C1 segment of cervical spinal cord (tissue), 14 donors: ENCODE results near the gene C1orf35.

Experiments used
- DNase-seq, 14 donors: peaks; one replicate each; lab custom pipeline; 2025; lab: John Stamatoyannopoulos, UW

Gene C1orf35

DNA sequence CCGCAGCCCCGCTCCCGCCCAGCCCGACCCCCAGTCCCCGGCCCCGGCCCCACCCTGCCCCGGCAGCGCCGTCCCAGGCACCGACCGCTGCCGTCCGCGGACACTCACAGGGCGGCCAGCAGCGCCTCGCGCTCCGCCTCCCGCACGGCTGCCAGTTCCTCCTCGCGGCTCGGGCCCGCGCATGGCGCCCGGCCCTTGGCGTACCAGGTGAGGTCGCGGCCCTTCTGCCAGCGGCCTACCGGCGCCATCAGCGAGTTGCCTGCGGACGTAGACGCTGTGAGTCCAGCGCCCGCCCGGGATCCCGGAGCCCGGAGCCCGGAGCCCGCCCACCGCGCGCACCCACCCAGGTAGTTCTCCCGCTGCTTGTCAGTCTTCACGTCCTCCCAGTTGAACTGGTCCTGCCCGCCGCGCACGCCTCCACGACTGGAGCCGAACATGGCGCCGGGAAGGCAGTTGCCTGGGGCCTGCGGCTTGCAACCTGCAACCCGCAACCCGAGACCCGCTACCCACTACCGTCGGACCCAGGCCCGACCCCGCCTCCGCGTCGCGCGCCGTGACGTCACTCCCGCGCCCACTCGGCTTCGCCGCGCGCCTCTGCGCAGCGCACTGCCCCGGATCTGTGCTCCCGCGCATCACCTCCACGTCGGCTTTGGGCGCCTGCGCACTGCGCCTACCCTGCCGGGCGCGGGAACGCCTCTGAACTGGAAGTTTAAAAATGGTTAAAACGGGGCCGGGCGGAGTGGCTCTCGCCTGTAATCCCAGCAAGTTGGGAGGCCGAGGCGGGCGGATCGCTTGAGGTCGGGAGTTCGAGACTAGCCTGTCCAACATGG lies at the start of gene C1orf35:
C1orf35 (minus strand) TSS at position 535 of the 830 bp plus-strand sequence; CDS start at position 437, 98 bp downstream.
- DNase-seq = peak in 13 of 14 donors; percentile 47 to 93 (median 80)

DNA sequence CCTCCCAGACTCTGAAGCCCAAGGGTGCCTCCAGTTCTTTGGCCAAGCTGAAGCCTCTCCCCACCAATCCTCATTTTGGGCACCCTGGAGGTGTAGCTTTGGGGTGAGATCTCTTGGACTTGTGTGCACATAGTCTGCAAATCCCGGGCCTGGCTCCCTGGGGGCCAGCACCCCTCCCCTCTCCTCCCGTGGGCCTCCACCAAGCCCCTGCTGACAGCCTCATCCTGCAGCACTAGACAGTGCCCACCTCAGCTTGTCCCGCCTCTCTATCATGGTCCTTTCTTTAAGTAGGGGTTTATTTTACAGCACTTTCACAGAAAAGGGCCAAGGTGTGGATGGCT lies 49.8 kb upstream of the C1orf35 start:
- no peak for DNase-seq

DNA sequence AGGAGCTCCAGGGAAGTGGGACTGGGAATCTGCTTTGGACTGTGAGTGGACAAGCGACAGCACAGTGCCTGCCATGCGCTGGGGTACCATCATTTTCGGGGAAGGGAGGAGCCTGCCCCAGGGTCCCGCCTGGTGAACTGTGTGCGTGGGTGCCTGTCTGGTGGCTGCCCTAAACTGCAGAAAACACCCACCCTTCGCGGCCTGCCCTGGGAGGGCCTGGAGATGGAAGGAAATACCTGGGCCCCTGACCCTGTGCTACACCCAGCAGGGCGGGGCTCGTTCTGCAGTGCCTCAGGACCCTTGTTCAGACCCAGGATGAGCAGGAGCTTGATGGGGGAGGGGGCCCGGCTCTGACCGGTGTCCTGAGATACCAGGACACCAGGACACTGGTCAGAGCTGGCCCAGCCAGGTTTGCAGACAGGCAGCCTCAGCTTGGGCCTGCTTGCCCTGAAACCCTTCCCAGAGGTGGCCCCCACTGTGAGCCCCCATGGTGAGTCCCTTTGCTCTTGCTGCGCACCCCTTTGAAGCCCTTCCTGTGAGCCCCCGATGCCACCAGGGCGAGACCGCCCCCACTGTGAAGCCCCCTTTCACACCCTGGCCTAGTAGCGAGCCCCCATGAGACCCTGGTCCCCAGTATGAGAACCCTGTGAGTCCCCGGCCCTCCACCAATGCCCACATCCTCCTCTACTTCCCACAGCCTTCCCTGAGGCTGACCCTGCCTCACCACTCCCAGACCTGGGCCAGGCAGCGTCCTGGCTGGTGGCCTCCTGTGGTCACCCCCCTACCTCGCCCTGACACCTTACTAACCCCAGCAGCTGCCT lies 49.2 kb upstream of the C1orf35 start:
- no peak for DNase-seq

DNA sequence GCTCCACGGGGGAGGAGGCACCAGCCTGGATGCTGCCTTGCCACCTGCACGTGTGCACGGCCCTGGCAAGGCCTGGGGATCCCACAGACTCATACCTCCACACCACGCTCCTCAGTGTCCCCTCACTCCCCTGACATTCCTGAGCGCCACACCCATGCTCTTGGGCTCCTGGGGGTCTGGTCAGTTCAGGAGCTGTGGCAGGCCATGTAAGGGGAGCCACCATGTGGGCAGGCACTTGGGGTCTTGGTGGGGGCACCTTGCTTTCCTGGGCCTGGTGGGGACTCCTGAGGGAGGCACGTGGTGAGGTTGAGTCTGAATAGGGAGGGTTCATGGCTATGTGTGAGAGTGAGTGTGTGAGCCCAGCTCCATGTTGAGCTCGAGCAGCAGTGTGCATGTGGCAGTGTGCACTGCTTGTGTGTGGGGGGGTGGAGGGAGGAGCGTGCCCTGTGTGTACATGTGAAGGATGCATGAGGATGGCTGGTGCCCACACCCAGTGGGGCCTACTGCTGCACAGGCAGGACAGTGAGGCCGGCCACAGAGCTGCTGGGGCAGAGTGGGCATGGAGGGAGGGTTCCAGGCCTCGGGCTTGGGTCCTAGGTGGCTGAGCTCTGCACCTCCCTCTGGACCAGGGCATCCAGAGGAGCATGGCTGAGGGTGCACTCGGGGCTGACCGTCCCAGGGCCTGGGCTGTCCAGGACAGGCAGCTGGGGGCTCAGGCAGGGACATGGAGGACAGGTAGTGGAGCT lies 48.2 kb upstream of the C1orf35 start:
- DNase-seq = peak in 1 of 14 donors; percentile 43

DNA sequence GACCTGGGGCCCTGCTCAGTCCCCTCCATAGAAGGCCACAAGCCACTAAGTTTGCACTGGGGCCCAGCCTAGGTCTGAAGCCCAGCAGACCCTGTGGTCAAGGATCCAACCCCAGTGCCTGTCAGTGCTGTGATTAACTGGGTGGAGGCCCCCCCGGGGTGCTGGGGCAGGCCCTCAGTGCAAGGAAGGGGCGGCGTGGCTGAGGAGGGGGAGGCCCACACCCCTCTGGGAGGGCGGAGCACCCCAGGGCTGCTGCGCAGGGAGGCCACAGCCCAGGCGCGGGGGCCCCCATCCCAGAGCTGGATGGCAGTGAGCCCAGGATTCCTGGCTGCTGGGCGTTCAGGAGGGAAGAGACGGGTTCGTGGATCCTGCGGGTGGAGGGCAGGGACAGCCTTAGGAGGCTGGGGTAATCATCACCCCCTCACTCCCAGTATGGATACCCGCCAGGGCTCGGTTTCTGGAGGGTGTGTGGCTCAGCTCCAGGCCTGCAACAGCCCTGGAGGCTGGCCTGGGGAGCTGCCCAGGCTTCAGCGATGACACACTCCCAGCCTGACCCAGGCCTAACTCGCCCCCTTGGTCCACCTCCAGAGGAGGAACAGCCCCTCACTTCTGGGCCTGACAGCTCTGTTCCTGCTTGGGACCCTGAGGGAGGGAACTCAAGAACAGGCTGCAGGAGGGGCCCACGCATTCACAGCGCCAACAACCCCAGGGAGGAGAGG lies 47.5 kb upstream of the C1orf35 start:
- DNase-seq = peak in 11 of 14 donors; percentile 27 to 74 (median 58)

DNA sequence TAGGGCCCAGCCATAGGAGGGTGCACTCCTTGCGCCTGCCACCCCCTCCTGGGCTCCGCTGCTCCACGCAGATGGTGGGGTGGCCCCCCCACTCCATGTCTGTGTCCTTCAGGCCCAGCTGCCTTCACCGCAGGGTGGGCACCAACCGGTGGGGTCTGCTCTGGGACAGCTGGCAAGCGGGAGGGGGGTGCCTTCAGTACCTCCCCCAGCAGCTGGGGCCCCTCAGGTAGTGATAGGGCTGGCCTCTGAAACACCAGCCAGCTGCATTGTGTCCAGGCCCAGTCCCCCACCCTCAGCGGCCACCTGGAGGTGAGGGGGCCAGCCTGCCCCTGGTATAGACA lies 47.0 kb upstream of the C1orf35 start:
- peak in 1 of 14 donors; percentile 67 for DNase-seq

DNA sequence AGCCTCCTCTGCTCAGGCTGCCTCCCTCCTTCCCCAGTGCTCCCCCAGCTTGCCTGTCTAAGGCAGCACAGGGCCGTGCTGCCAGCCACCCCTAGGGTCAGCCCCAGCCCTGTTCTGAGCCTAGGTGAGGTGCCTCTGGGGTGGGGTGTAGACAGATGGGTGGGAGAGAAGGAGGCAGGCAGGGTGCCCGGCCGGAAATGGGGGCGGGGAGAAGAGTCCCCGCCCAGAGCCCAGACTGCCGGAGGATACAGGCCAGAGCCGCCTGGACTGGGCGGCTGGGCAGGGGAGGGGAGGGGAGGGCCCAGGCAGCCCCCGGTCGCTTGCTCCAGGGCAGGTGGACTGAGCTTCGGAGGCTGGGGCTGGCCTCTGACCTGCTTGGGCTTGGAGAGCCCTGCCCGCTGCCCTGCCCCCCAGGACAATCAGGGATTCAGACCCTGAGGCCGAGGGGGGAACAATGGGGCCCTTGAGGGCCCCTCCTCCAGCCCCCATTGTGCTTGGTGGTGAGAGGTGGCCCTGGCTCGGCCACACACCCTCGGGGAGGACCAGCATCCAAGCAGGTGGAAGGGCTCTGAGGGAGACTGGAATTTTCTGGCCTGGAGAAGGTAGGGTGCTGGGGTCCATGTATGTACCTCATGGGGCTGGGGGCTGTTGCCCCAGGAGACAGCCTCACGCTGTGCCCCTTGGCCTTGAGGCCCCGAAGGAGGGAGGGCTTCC lies 46.4 kb upstream of the C1orf35 start, which contains the start of gene GJC2:
GJC2 (plus strand) TSS at position 525 of the 714 bp plus-strand sequence. CDS start 7,829 bp downstream, outside the sequence.
- peak in 11 of 14 donors; percentile 19 to 77 (median 63) for DNase-seq

DNA sequence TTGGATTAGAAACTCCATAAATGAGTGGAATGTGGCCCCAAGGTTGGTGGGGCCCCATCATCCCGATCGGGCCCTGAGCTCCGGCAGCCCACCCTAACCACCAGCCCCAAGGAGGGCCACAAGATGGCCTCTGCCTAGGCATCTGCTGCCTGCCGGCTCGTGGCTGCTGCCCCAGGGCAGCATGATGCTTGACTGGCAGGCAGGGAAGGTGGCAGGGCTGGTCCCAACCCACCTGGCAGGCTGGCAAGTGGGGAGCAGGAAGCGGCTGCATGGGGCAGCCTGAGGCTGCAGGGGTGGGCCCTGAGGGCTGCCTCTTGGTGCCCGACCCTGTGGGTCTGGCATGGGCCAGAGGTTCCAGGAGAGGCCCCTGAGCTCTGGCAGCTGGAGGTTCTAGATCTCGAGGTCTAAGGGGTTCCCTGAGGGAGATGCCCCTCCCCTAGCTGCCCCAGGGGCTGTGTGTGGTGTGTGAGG lies 45.8 kb upstream of the C1orf35 start:
- DNase-seq = no peak

DNA sequence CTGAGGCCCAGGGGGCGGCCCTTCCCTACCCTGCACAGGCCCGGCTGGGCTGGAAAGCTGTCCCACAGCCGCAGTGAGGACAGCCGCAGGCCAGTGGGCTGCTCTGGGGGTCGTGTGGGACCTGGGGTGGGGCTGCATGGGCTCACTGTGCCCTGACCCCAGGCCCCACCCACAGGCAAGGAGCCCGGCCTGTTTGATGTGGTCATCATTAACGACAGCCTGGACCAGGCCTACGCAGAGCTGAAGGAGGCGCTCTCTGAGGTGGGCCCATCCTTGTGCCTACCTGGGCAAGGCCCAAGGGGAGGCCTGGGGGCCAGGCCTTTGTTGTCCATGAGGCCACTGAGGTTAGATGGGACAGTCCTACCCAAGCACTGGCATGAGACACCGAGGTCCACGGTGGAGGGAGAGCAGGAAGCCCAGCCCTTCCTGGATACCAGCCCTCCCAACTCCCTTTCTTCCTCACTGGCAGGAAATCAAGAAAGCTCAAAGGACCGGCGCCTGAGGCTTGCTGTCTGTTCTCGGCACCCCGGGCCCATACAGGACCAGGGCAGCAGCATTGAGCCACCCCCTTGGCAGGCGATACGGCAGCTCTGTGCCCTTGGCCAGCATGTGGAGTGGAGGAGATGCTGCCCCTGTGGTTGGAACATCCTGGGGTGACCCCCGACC lies 45.2 kb upstream of the C1orf35 start:
- DNase-seq = no peak

DNA sequence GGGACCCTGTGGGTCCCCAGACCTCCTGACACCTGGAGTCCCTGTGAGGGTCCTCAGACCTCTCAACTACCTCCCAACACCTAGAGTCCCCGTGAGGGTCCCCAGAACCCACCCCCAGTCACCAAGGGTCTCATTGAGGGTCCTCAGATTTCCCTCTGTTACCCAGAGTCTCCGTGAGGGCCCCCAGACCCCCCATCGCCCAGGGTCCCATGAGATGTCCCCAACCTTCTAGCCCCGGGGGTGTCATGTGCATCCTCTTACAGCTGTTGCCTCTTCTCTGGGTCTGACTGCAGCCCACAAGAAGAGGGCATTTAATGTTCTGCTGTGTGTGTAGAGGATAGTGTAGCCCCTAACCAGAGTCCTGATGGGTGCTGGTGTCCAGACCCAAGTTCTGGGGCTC lies 44.6 kb upstream of the C1orf35 start:
- DNase-seq = no peak

DNA sequence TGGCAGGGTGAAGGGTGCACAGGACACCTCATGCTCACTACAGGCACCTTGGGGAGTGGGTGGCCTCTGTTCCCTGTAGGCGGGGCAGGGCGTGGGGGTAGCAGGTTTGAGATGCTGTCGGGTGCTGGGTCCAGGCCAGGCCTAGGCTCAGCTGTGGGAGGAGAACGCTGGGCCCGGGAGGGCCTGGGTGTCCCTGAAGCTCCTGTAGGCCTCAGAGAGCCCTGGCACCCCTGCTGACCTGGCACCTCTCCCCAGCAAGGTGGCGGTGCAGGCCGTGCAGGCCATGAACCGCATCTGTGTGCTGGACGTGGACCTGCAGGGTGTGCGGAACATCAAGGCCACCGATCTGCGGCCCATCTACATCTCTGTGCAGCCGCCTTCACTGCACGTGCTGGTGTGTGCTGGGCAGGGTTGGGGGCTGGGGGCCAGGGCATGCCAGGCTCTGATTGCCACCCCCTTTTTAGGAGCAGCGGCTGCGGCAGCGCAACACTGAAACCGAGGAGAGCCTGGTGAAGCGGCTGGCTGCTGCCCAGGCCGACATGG lies 44.1 kb upstream of the C1orf35 start:
- DNase-seq = no peak

DNA sequence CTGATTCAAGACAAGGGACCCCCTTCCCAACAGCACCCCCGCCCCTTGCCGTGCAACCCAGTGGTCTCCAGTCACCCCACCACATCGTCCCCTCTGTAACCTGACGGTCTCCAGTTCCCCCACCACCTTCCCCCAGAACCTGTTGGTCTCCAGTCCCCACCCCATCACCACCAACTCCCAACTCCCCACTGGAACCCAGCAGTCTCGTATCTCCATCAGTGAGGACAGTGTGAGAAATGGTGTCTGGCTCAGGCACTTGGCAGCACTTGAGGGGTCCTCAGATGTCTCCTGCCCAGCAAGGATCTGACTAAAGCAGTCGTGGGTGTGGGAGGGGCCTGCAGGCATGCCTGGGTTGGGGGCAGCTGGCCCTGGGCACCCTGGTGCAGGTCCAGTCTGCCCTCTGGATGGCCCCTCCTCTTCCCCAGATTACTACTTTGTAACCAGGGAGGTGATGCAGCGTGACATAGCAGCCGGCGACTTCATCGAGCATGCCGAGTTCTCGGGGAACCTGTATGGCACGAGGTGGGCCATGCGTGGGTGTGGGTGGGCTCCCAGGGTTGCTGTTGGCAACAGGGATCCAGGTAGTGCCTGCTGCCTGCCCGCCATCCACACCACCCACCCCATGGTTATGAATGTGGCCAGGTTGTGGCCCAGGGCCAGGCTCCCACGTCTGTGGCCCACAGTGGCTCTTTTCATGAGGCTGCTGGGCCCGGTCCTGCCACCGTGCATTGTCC lies 43.5 kb upstream of the C1orf35 start:
- DNase-seq = no peak

DNA sequence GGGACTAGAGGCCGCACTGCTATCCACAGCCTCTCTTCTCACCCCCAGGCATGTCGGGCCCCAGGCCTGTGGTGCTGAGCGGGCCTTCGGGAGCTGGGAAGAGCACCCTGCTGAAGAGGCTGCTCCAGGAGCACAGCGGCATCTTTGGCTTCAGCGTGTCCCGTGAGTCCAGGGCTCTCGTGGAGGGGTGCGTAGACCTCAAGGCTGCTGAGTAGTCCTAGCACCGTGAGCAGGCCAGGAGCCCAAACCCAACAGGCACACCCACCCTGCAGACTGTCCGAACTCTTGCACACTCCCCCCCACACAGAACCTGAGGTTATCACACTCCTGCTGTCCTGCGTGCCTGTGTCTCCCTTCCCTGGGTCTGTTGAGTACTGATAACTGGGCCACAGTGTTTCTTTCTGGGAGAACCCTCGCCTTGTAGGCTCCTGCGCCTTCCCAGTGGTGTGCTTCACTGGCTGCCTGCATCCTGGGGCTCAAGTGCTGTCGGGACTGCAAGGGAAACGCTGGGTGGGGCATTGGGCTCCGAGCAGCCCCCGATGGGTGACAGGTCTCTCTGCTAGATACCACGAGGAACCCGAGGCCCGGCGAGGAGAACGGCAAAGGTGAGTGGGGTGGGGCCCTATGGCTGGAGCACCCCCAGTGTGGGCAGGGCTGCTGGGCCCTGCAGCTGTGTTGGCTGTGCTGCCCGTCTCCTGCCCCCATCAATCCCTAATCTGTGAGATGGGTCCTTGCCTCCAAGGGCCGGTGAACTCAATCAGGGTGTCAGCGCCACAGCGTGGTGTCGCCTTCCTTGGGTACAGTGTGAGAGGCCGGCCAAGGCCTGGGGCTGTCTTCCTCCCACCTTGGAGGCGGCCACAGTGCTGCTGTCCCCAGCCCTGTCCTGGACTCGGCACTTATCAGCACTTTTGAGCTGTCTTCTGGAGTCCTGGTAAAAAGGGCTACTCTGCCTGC lies 42.6 kb upstream of the C1orf35 start:
- DNase-seq = no peak

DNA sequence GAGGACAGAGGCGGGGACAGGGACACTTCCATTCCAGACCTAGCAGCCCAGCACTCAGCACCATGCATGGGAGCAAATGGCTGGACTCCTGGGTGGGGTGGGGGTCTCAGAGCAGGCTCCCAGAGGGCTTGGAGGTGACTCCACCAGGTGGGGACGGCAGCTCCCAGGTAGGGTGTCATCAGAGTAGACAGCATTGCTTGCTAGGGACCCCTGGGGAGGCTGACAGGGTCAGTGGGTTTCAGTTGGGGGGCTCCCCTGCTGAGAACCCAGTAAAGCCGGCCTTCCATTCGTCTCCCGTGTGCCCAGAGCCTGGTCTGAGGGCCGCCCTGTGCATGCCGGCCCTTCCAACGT lies 41.8 kb upstream of the C1orf35 start:
- DNase-seq = no peak

DNA sequence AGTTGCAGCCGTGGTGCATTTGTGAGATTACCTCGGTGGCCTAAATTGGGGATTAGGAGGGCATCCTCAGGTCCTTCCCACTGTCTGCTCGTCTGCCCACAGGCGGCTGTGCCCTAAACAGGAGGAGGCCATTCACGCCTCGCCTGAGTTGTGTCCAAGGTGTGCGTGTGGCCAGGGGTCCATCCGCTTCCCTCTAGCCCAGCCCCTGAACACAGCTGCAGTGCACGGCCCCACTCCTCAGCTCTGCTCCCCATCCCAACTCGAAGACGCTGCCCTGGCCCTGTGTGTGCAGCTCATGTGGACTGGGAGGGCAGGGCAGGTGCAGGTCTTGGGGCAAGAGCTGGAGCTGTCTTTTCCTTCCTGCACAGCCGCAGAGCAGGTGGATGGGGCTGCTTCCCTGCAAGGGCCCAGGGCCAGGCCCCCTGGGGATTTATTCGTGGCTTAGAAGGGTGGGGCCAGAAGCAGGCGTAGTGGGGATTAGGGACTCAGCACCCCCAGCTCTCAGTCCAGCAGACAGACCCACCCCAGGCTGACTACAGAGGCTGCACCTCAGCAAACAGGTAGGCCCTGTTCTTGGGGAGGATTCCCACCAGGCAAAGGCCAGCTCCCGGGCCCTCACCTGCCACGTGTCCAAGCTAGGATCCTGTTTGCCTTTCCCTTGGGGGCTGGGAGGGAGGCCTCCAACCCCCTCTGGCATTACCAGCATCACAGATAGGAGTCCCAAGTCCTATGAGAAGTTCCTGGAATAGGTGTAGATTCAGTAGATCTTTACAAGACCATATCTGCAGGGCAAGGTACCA lies 41.3 kb upstream of the C1orf35 start:
- no peak for DNase-seq

DNA sequence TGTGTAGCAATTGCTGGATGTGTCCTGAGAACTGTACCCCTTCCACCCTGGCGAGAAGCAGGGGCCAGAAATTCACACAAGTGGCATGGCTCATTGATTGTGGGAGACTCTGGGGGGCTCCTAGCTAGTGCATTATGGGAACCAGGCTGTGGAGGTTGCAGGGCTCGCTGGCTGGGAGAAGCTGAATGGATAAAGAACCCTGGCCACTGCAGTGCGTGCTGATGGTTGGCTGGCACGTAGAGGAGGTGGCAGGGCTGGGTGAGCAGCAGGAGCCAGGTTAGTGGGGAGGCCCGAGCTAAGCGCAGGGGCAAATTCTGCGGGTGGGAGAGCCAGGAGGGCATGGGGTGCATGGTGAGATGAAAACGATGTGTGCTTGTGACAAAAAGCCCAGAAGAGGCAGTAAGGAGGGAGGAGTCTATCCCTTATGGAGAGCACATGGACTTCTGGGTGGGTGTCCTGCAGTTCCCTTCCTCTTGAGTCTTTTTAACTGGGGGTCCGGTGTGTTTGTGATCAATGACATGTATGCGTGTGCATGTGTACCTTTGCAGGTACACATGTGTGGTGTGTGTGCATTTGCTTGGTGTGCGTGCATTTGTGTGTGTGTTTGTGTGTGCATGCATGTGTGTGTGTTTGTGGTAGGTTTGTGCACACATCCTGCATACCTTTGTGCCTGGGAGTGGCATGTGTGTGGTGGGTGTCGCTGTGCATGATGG lies 40.5 kb upstream of the C1orf35 start:
- no peak for DNase-seq
